Endodermal cell (in vitro differentiated cells): ENCODE measurements around the gene CHAF1A. TPM values are rescaled to one million over a fixed set of nuclear protein-coding genes. Genes with fewer than 3 reads are reported as not detected.

Experiments used
- DNase-seq: peaks from one replicate; pipeline ENCODE4 v3.0.0-alpha.2; 2017
- H3K27ac ChIP-seq: 2 replicates; pipeline ENCODE4 v1.5.1; 2013; ENCODE audit warnings: mild to moderate bottlenecking, low read depth, low read length, moderate library complexity
- H3K27me3 ChIP-seq: 2 replicates; pipeline ENCODE4 v1.6.1; 2013; ENCODE audit warnings: mild to moderate bottlenecking, low read length, moderate library complexity; ENCODE audit not compliant: insufficient read depth, control insufficient read depth, poor library complexity, severe bottlenecking
- H3K36me3 ChIP-seq: 2 replicates; pipeline ENCODE4 v1.7.0; 2013; ENCODE audit warnings: mild to moderate bottlenecking, low read length, moderate library complexity; ENCODE audit not compliant: control insufficient read depth, insufficient read depth
- H3K4me1 ChIP-seq: one replicate; pipeline ENCODE4 v1.7.0; 2013; ENCODE audit warnings: low read length; ENCODE audit not compliant: control insufficient read depth, insufficient read depth
- H3K4me3 ChIP-seq: 2 replicates; pipeline ENCODE4 v1.5.1; 2013; ENCODE audit warnings: mild to moderate bottlenecking, low read length, moderate library complexity
- H3K9ac ChIP-seq: 2 replicates; pipeline ENCODE4 v1.6.1; 2013; ENCODE audit warnings: mild to moderate bottlenecking, low read length, moderate library complexity; ENCODE audit not compliant: poor library complexity, severe bottlenecking; ENCODE audit errors: extremely low read depth
- H3K9me3 ChIP-seq: 2 replicates; pipeline ENCODE4 v1.6.1; 2013; ENCODE audit warnings: mild to moderate bottlenecking, low read length, moderate library complexity; ENCODE audit not compliant: control insufficient read depth
- H3K27ac Mint-ChIP-seq: 2 replicates; pipeline ENCODE4 v1.8.0; 2020; ENCODE audit warnings: mixed read lengths
- H3K27me3 Mint-ChIP-seq: 2 replicates; pipeline ENCODE4 v1.8.0; 2021; ENCODE audit warnings: mild to moderate bottlenecking, mixed read lengths; ENCODE audit not compliant: insufficient read depth
- H3K36me3 Mint-ChIP-seq: 2 replicates; pipeline ENCODE4 v1.8.0; 2020; ENCODE audit warnings: low read depth, mixed read lengths
- H3K4me1 Mint-ChIP-seq: 2 replicates; pipeline ENCODE4 v1.8.0; 2020; ENCODE audit warnings: mixed read lengths
- H3K4me3 Mint-ChIP-seq: 2 replicates; pipeline ENCODE4 v1.8.0; 2020; ENCODE audit warnings: mild to moderate bottlenecking, moderate library complexity, mixed read lengths
- H3K9me3 Mint-ChIP-seq: 2 replicates; pipeline ENCODE4 v1.8.0; 2020; ENCODE audit warnings: mild to moderate bottlenecking, mixed read lengths
- CTCF ChIP-seq: fragments of 200-600 bp; sonication (generic); conservative IDR thresholded peaks from 2 replicates; pipeline ENCODE4 v1.5.0; 2021; ENCODE audit warnings: antibody characterized with exemption, mild to moderate bottlenecking
- whole genome bisulfite sequencing, 2 experiments: methylation state at CpG; one replicate each; pipeline versions ENCODE4 v1.1.5 to v1.1.7; 2013; ENCODE audit warnings: missing lambda C conversion rate in 2 of 2, mixed read lengths in 1 of 2; ENCODE audit not compliant: insufficient coverage in 1 of 2, insufficient read length in 1 of 2; 5-methylcytosine and 5-hydroxymethylcytosine counted together
- total RNA-seq, 2 donors: library from RNA; stranded (reverse); fragmentation: NEBNext Ultra II Directional in 1 of 2; extraction: Animal tissue kit (Norgen Biotek cat#: 25700) in 1 of 2; gene quantifications; 2 replicates in 1 of 2; 3 replicates in 1 of 2; pipeline ENCODE4 v1.2.1, GENCODE V29; 2021

Gene CHAF1A
- total RNA-seq, 2 donors from 2014 or later = 70.7 to 76.9 TPM

GRCh38 chr19:4454747-4455718, 52.6 kb downstream of the CHAF1A start:
- Histone ChIP-seq H3K4me3 (no peak overlapping the region), H3K36me3 (peaks cover 14% of the 10 kb centered on the region), H3K27ac (no peak overlapping the region), H3K4me1 (no peaks in the 10 kb centered on the region), H3K9ac (no peak overlapping the region), H3K9me3 (no peaks in the 10 kb centered on the region), H3K27me3 (no peaks in the 10 kb centered on the region)
- no peak overlapping the region for H3K4me3 Mint-ChIP-seq
- no peak for DNase-seq
- H3K9me3 Mint-ChIP-seq = no peaks in the 10 kb centered on the region
- peaks cover 7% of the 10 kb centered on the region for H3K4me1 Mint-ChIP-seq
- peak overlapping the region; percentile 35 for H3K27ac Mint-ChIP-seq
- TF ChIP-seq CTCF = no peak
- peaks cover 11% of the 10 kb centered on the region for H3K36me3 Mint-ChIP-seq
- 91 to 93% methylated on average over 17 to 29 of the region's 29 CpGs for WGBS, 2 experiments
- H3K27me3 Mint-ChIP-seq = no peaks in the 10 kb centered on the region

GRCh38 chr19:4455719-4456475, 53.5 kb downstream of the CHAF1A start:
- Mint-ChIP-seq H3K27ac (no peak overlapping the region), H3K4me1 (peaks cover 7% of the 10 kb centered on the region), H3K9me3 (no peaks in the 10 kb centered on the region), H3K36me3 (peaks cover 6% of the 10 kb centered on the region), H3K4me3 (peak overlapping the region; percentile 79), H3K27me3 (no peaks in the 10 kb centered on the region)
- no peaks in the 10 kb centered on the region for H3K27me3 ChIP-seq
- peak overlapping the region; percentile 97 for H3K4me3 ChIP-seq
- peaks cover 14% of the 10 kb centered on the region for H3K36me3 ChIP-seq
- no peaks in the 10 kb centered on the region for H3K9me3 ChIP-seq
- DNase-seq = peak; percentile 56
- 87 to 88% methylated on average over 8 to 15 of the region's 15 CpGs for whole genome bisulfite sequencing, 2 experiments
- no peak overlapping the region for H3K27ac ChIP-seq
- H3K9ac ChIP-seq = peak overlapping the region; percentile 89
- TF ChIP-seq CTCF = no peak
- no peaks in the 10 kb centered on the region for H3K4me1 ChIP-seq

- Histone ChIP-seq H3K27me3 (no peaks in the 10 kb centered on the region), H3K36me3 (peaks cover 14% of the 10 kb centered on the region), H3K9ac (peak overlapping the region; percentile 89), H3K4me3 (peak overlapping the region; percentile 97), H3K4me1 (no peaks in the 10 kb centered on the region), H3K9me3 (no peaks in the 10 kb centered on the region), H3K27ac (peak overlapping the region; percentile 38)
- peak; percentile 70 for DNase-seq
- TF ChIP-seq CTCF = no peak
- whole genome bisulfite sequencing, 2 experiments = 30 to 40% methylated on average over 6 to 9 of the region's 9 CpGs
- H3K27ac Mint-ChIP-seq = peak overlapping the region; percentile 96
- H3K36me3 Mint-ChIP-seq = peaks cover 5% of the 10 kb centered on the region
- no peaks in the 10 kb centered on the region for H3K9me3 Mint-ChIP-seq
- H3K27me3 Mint-ChIP-seq = no peaks in the 10 kb centered on the region
- peak overlapping the region; percentile 79 for H3K4me3 Mint-ChIP-seq
- H3K4me1 Mint-ChIP-seq = peaks cover 7% of the 10 kb centered on the region
These were observed 54.0 kb downstream of the CHAF1A start for GRCh38 chr19:4456476-4456842.
